ENCODE measurements around the gene GMPS. TPM values are rescaled to one million over a fixed set of nuclear protein-coding genes. Genes with fewer than 3 reads are reported as not detected.
"Not testable (repeated sequence)": the region's sequence is repeated elsewhere in the genome, so short reads cannot be mapped to it uniquely, and the experiment has no call there.

GMPS gene
- total and polyA plus RNA-seq, 10 of the 15 experiments (the other 5 are each of a cell fraction or from before 2014, with no cell fraction given), result 33.2 to 143 (median 79.0) TPM

- TF ChIP-seq CTCF (IDR thresholded peaks at IDR 0.05 in 2 of 3, conservative IDR thresholded peaks at IDR 0.05 in 1 of 3; ENCODE audit: control insufficient read depth in 2 of 3, extremely low read depth in 1 of 3, insufficient read depth in 1 of 3, low read depth in 3 of 3, low read length in 3 of 3) (no peak), KLF5 (IDR thresholded peaks at IDR 0.05; ENCODE audit: partially characterized antibody) (no peak), WRNIP1 (IDR thresholded peaks at IDR 0.05; ENCODE audit: borderline replicate concordance, low read depth, low read length) (no peak), ZNF384 (IDR thresholded peaks at IDR 0.05; ENCODE audit: borderline replicate concordance, low read depth, low read length) (no peak), CEBPB (IDR thresholded peaks at IDR 0.05; ENCODE audit: borderline replicate concordance in 1 of 2, low read depth in 2 of 2, low read length in 2 of 2) (no peak), RFX5 (IDR thresholded peaks at IDR 0.05; ENCODE audit: low read depth, low read length) (no peak), STAT3 (IDR thresholded peaks at IDR 0.05; ENCODE audit: low read depth, low read length) (no peak), JUNB (IDR thresholded peaks at IDR 0.05) (no peak)
Observed at GRCh38 chr3:155861476-155862183, 8.8 kb upstream of the GMPS start (continued).

GRCh38 chr3:155862290-155862982, 8.0 kb upstream of the GMPS start:
- H3K79me2 ChIP-seq (ENCODE audit: control insufficient read depth, insufficient read depth, low read length); H3K9ac ChIP-seq (ENCODE audit: control insufficient read depth, insufficient read depth, low read length); in situ Hi-C loops (cut with MboI); DNase-seq (ENCODE audit: low read depth, low spot score); H3K4me1 ChIP-seq (ENCODE audit: control insufficient read depth, insufficient read depth, low read length); H3K4me3 ChIP-seq; FAIRE-seq; H2AFZ ChIP-seq (ENCODE audit: control insufficient read depth, low read depth, low read length); H3K36me3 ChIP-seq (ENCODE audit: control insufficient read depth in 2 of 2, insufficient read depth in 2 of 2, low read length in 1 of 2); BruUV-seq (replicated peaks); H3K4me2 ChIP-seq (ENCODE audit: control insufficient read depth, insufficient read depth); H3K27ac ChIP-seq (ENCODE audit: control insufficient read depth, insufficient read depth); H4K20me1 ChIP-seq (ENCODE audit: control insufficient read depth, insufficient read depth); H3K9me3 ChIP-seq (replicated peaks; ENCODE audit: control insufficient read depth, insufficient read depth, low read length); H3K27me3 ChIP-seq (replicated peaks in 1 of 2; ENCODE audit: control insufficient read depth in 2 of 2, insufficient read depth in 2 of 2, low read length in 1 of 2): not testable (repeated sequence)
- ChIA-PET CTCF (interaction anchor here (1.3 to 5.2 kb wide), 2 partner anchors 16 to 56 kb away, joined by 6 to 70 read pairs; partner anchors contain the start of gene C3orf33), POLR2A (interaction anchor here (0.6 to 1.4 kb wide), 4 partner anchors 9 to 59 kb away, joined by 3 to 6 read pairs (median 4); no protein-coding TSS in a partner anchor), SMC1A (ENCODE audit: uncharacterized antibody, unreplicated experiment) (interaction anchor here (1.2 to 1.5 kb wide), 3 partner anchors 10 to 55 kb away, joined by 4 to 11 read pairs (median 5); no protein-coding TSS in a partner anchor), RAD21 (ENCODE audit: unreplicated experiment) (interaction anchor here (2.6 kb wide), 1 partner anchor 56 kb away, joined by 10 read pairs; the partner anchor contains the start of gene C3orf33)
- ATAC-seq, result peak; percentile 44
- WGBS (ENCODE audit: insufficient coverage, insufficient replicate concordance, low lambda C conversion rate, missing lambda C conversion rate), result 70% methylated on average over 12 of the region's 12 CpGs
- 0 out of 2 replicates have a peak, but pooled peaks have one; percentile 11 for TF ChIP-seq ATF7 (IDR thresholded peaks at IDR 0.05; ENCODE audit: low read depth)
- peak; percentile 75 for TF ChIP-seq NFYB (IDR thresholded peaks at IDR 0.05; ENCODE audit: insufficient read depth, low read depth, low read length)
- intact Hi-C loops (cut with micrococcal nuclease; ENCODE audit: unreplicated experiment), result loop anchor here (5.0 kb wide), 1 partner anchor 510 kb away; no protein-coding TSS in a partner anchor

Data from GM12878 (cell line).